Measurements from ENCODE around the gene CDKL5. TPM values are rescaled to one million over a fixed set of nuclear protein-coding genes. Genes with fewer than 3 reads are reported as not detected.

CDKL5 gene
- total RNA-seq, 1 donor from 2014 or later = 16.3 TPM

DNA sequence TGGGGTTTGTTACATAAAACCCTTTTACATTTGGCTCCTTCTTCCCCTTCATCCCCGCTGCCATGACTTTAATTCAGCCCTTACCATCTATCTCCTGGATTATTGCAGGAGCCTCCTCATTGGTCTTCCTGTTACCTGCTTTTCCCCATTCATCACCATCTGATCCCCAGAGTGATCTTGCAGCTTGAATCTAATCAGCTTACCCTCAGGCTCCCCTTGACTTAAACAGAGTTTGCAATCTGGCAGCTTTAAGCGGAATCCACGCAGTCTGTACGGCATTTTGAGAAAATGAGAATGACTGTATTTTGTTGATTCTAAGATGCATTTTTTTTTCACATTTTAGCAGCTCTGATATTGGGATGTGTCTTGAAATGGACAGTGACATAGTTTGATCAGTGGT lies 267.1 kb downstream of the CDKL5 start:
- DNase-seq (ENCODE audit: low spot score in 2 of 2, unreplicated experiment in 2 of 2) = no peak
- Mint-ChIP-seq H3K4me3 (no peak overlapping the region), H3K9me3 (peaks cover 47% of the 10 kb centered on the region), H3K27ac (no peak overlapping the region), H3K36me3 (peaks cover 1% of the 10 kb centered on the region), H3K27me3 (ENCODE audit: low read depth) (no peaks in the 10 kb centered on the region), H3K4me1 (peaks cover 11% of the 10 kb centered on the region)
- TF ChIP-seq CTCF (IDR thresholded peaks at IDR 0.05; ENCODE audit: unreplicated experiment) = no peak

DNA sequence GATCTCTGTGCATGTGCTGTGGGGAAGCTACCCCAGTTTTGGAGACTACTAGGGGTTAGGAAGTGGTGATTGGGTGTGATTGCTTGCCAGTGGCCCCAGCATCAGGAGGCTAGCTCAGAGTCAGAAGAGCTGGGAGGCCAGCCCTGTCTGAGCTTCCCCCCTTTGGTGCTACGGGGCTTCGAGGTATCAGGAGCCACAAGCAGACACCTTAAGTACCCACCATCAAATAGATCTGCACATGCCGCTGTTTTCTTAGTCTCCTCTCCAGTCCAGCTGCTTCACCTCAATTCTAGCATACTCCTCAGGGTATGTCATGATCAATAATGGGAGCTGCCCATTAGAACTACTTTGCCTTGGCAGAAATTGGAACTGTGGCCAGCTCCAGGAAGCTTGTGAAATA lies 271.2 kb downstream of the CDKL5 start:
- no peak overlapping the region for H3K4me3 Mint-ChIP-seq
- no peak for TF ChIP-seq CTCF (IDR thresholded peaks at IDR 0.05; ENCODE audit: unreplicated experiment)
- no peaks in the 10 kb centered on the region for H3K27me3 Mint-ChIP-seq (ENCODE audit: low read depth)
- DNase-seq (ENCODE audit: low spot score in 2 of 2, unreplicated experiment in 2 of 2) = no peak
- H3K27ac Mint-ChIP-seq = no peak overlapping the region
- H3K4me1 Mint-ChIP-seq = peaks cover 9% of the 10 kb centered on the region
- H3K9me3 Mint-ChIP-seq = peaks cover 30% of the 10 kb centered on the region
- peaks cover 1% of the 10 kb centered on the region for H3K36me3 Mint-ChIP-seq

DNA sequence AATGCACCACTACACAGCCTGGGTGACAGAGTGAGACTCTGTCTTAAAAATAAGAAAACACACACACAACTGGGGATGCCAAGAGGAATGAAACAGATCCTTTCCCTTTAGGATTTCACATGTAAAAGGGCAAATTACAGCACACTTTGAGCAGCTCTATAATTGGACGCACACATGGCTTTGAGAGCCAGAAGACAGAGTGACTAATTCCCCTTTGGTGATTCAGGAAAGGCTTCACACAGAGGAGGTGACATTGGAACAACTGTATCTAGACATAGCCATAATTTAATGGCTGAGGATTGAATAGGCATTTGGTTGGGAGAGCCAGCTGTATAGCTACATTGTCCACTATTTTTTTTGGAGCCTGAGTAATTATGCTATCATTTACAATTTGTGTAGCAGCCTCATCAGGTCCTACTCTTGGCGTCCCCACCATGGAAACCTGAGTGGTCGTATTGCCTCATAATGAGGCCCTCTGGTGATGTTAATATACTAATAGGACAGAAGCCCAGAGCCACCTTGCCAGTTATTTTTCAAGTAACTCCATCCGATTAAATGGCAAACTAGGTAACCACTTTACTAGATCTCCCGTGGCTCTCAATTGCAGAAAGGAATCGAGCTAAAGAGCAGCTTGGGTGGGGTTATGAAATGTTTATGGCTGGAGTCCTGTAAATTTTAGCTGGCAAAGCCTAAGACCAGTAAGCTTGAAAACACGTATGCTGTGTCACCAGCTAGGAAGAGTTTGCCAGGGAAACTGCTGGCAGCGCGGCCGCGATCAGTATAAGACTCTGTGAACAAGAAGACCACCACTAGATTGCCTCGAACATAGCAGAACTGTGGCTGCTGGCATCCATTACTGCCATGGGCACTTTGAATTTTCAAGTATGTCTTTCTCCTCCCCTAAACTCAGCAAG lies 273.6 kb downstream of the CDKL5 start:
- no peak for TF ChIP-seq CTCF (IDR thresholded peaks at IDR 0.05; ENCODE audit: unreplicated experiment)
- Mint-ChIP-seq H3K27ac (no peak overlapping the region), H3K36me3 (peaks cover 1% of the 10 kb centered on the region), H3K4me3 (no peak overlapping the region), H3K27me3 (ENCODE audit: low read depth) (no peaks in the 10 kb centered on the region), H3K9me3 (peaks cover 23% of the 10 kb centered on the region), H3K4me1 (no peaks in the 10 kb centered on the region)
- no peak for DNase-seq (ENCODE audit: low spot score in 2 of 2, unreplicated experiment in 2 of 2)

GRCh38 chrX:18701621-18702361 lies 276.4 kb downstream of the CDKL5 start:
- Mint-ChIP-seq H3K27ac (no peak overlapping the region), H3K9me3 (peaks cover 7% of the 10 kb centered on the region)
- TF ChIP-seq CTCF (IDR thresholded peaks at IDR 0.05; ENCODE audit: unreplicated experiment) = no peak

GRCh38 chrX:18702362-18703195 lies 277.2 kb downstream of the CDKL5 start:
- Mint-ChIP-seq H3K9me3 (peaks cover 3% of the 10 kb centered on the region), H3K4me1 (no peaks in the 10 kb centered on the region), H3K4me3 (no peak overlapping the region), H3K27me3 (ENCODE audit: low read depth) (no peaks in the 10 kb centered on the region), H3K36me3 (no peaks in the 10 kb centered on the region), H3K27ac (no peak overlapping the region)
- no peak for TF ChIP-seq CTCF (IDR thresholded peaks at IDR 0.05; ENCODE audit: unreplicated experiment)
- DNase-seq (ENCODE audit: low spot score in 2 of 2, unreplicated experiment in 2 of 2) = no peak

More at GRCh38 chrX:18701621-18702361, 276.4 kb downstream of the CDKL5 start:
- no peaks in the 10 kb centered on the region for H3K36me3 Mint-ChIP-seq
- no peaks in the 10 kb centered on the region for H3K27me3 Mint-ChIP-seq (ENCODE audit: low read depth)
- H3K4me1 Mint-ChIP-seq = no peaks in the 10 kb centered on the region
- no peak for DNase-seq (ENCODE audit: low spot score in 2 of 2, unreplicated experiment in 2 of 2)
- H3K4me3 Mint-ChIP-seq = no peak overlapping the region
